Measurements from ENCODE around the gene GAST. TPM values are rescaled to one million over a fixed set of nuclear protein-coding genes. Genes with fewer than 3 reads are reported as not detected.

Gene GAST
- total and polyA plus RNA-seq, 10 of the 15 experiments (the other 5 are each of a cell fraction or from before 2014, with no cell fraction given), result not detected

DNA sequence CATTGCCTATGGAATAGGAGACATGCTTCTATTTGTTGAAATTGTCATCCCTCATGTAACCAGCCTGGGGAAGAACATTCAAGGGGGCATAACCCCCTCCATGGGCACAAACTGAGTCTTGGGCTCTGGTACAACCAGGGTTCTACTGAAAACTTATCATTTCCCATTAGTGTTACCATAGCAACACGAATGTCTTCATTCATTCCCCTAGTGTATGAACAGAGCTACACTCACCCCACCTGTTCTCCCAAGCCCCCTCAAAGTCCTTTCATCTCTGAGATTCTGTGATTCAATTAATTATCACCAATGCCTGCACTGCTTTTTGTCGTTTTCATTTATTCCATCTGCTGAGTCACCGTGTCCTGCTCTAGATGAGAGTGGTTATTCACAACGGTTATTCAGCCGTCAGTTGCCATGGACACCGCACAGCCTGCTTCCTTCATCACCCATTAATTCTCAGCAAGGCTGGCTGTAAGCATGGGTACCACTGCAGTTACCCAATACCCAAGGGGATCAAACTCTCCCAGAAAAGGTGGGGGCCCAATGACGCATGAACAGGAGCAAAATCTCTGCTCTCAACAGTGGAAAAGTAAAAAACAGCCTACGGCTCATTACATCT is 1.6 kb upstream of the GAST start:
- FAIRE-seq (no peak), ATAC-seq (no peak), DNase-seq (ENCODE audit: low read depth, low spot score) (no peak)
- TF ChIP-seq ZNF622 (IDR thresholded peaks at IDR 0.05) (no peak), BMI1 (IDR thresholded peaks at IDR 0.05; ENCODE audit: borderline replicate concordance) (0 out of 2 replicates have a peak, but pooled peaks have one; percentile 21)
- Histone ChIP-seq H3K27ac (ENCODE audit: control insufficient read depth, insufficient read depth) (no peak overlapping the region), H3K9ac (ENCODE audit: control insufficient read depth, insufficient read depth, low read length) (no peak overlapping the region), H4K20me1 (ENCODE audit: control insufficient read depth, insufficient read depth) (no peaks in the 10 kb centered on the region), H3K4me3 (no peak overlapping the region), H3K4me1 (ENCODE audit: control insufficient read depth, insufficient read depth, low read length) (no peaks in the 10 kb centered on the region), H3K27me3 (replicated peaks in 1 of 2; ENCODE audit: control insufficient read depth in 2 of 2, insufficient read depth in 2 of 2, low read length in 1 of 2) (no peaks in the 10 kb centered on the region; a peak in 3 of 4 replicates), H3K4me2 (ENCODE audit: control insufficient read depth, insufficient read depth) (no peak overlapping the region), H2AFZ (ENCODE audit: control insufficient read depth, low read depth, low read length) (no peak overlapping the region), H3K9me3 (replicated peaks; ENCODE audit: control insufficient read depth, insufficient read depth, low read length) (no peaks in the 10 kb centered on the region), H3K36me3 (ENCODE audit: control insufficient read depth in 2 of 2, insufficient read depth in 2 of 2, low read length in 1 of 2) (no peaks in the 10 kb centered on the region), H3K79me2 (ENCODE audit: control insufficient read depth, insufficient read depth, low read length) (no peaks in the 10 kb centered on the region)
- intact Hi-C loops (cut with micrococcal nuclease; ENCODE audit: unreplicated experiment), result no loop called here
- no TSS peak for BruUV-seq (replicated peaks)
- in situ Hi-C loops (cut with MboI), result loop anchor here (5.0 kb wide), 1 partner anchor 52 kb away; no protein-coding TSS in a partner anchor
- POLR2A ChIA-PET, result interaction anchor here (0.7 kb wide), 2 partner anchors 15 to 44 kb away, joined by 4 to 5 read pairs; no protein-coding TSS in a partner anchor
- 27% methylated on average over 8 of the region's 8 CpGs for WGBS (ENCODE audit: insufficient coverage, insufficient replicate concordance, low lambda C conversion rate, missing lambda C conversion rate)
- SMC1A ChIA-PET (ENCODE audit: uncharacterized antibody, unreplicated experiment), result no interaction called here
- RAD21 ChIA-PET (ENCODE audit: unreplicated experiment), result no interaction called here
- CTCF ChIA-PET, result interaction anchor here (1.4 kb wide), 1 partner anchor 15 kb away, joined by 9 read pairs; no protein-coding TSS in a partner anchor

DNA sequence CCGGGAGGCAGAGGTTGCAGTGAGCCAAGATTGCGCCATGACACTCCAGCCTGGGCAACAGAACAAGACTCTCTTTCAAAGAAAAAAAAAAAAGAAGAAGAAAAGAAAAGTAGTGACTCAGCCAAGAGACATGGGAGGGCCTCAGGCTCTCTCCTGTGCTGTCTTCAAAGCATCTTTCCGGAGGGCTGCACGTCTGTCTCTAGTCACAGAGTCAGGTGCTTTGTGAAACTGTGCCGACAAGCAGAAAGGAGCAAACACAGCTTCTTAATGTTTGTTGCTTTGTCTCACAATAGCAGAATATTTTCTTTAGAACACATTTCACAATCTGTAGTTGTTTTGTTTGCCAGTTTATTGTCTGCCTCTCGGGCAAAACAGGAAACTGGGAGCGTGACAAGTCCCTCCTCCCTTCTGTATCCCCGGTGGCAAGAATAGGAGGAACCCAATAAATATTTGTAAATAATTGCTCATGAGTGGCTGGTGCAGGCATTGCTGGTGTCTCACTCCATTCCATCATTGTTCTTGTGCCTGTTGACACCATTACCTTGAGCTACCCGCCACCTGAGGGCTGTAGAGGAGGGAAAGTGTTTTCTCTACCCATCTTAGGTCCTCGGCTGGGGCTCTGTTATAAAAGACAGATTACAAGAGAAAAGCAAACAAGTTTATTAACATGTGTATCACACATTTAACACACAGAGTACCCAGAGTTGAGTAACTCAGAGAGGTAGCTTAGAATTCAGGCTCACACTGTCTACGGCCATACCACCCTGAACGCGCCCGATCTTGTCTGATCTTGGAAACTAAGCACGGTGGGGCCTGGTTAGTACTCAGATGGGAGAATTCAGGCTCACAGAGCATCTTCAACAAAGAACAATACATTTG is 5.5 kb downstream of the GAST start:
- 50% methylated on average over 15 of the region's 15 CpGs for WGBS (ENCODE audit: insufficient coverage, insufficient replicate concordance, low lambda C conversion rate, missing lambda C conversion rate)
- TF ChIP-seq RAD51 (IDR thresholded peaks at IDR 0.05), result no peak
- no peak for TF ChIP-seq ZZZ3 (IDR thresholded peaks at IDR 0.05; ENCODE audit: control insufficient read depth, insufficient read length, low read depth)
- in situ Hi-C loops (cut with MboI) (no loop called here), intact Hi-C loops (cut with micrococcal nuclease; ENCODE audit: unreplicated experiment) (no loop called here)
- Histone ChIP-seq H4K20me1 (ENCODE audit: control insufficient read depth, insufficient read depth) (no peaks in the 10 kb centered on the region), H3K9ac (ENCODE audit: control insufficient read depth, insufficient read depth, low read length) (no peak overlapping the region), H3K27ac (ENCODE audit: control insufficient read depth, insufficient read depth) (no peak overlapping the region), H3K27me3 (replicated peaks in 1 of 2; ENCODE audit: control insufficient read depth in 2 of 2, insufficient read depth in 2 of 2, low read length in 1 of 2) (peaks cover 0 to 4% of the 10 kb centered on the region in 2 experiments; a peak in 3 of 4 replicates), H3K4me3 (no peak overlapping the region), H3K79me2 (ENCODE audit: control insufficient read depth, insufficient read depth, low read length) (no peaks in the 10 kb centered on the region), H3K9me3 (replicated peaks; ENCODE audit: control insufficient read depth, insufficient read depth, low read length) (no peaks in the 10 kb centered on the region), H3K4me1 (ENCODE audit: control insufficient read depth, insufficient read depth, low read length) (no peaks in the 10 kb centered on the region), H3K36me3 (ENCODE audit: control insufficient read depth in 2 of 2, insufficient read depth in 2 of 2, low read length in 1 of 2) (no peaks in the 10 kb centered on the region), H3K4me2 (ENCODE audit: control insufficient read depth, insufficient read depth) (no peak overlapping the region), H2AFZ (ENCODE audit: control insufficient read depth, low read depth, low read length) (no peak overlapping the region)
- no peak for ATAC-seq
- ChIA-PET RAD21 (ENCODE audit: unreplicated experiment) (no interaction called here), CTCF (interaction anchor here (0.6 to 1.3 kb wide), 3 partner anchors 20 to 133 kb away, joined by 3 read pairs; no protein-coding TSS in a partner anchor), POLR2A (no interaction called here), SMC1A (ENCODE audit: uncharacterized antibody, unreplicated experiment) (no interaction called here)
- no peak for FAIRE-seq
- BruUV-seq (replicated peaks), result no TSS peak
- no peak for DNase-seq (ENCODE audit: low read depth, low spot score)

Data from GM12878 (cell line).